ENCODE data around the gene MVP. TPM values are rescaled to one million over a fixed set of nuclear protein-coding genes. Genes with fewer than 3 reads are reported as not detected.

Gene MVP
- total RNA-seq, 1 donor from 2014 or later, result 6.5 TPM

- DNase-seq (ENCODE audit: low spot score, unreplicated experiment), result no peak
- no peaks in the 10 kb centered on the region for H3K36me3 Mint-ChIP-seq (ENCODE audit: insufficient read depth)
- TF ChIP-seq CTCF (IDR thresholded peaks at IDR 0.05; ENCODE audit: unreplicated experiment), result no peak
- no peaks in the 10 kb centered on the region for H3K9me3 Mint-ChIP-seq (ENCODE audit: low read depth)
- peak overlapping the region; percentile 7 for H3K4me3 Mint-ChIP-seq (ENCODE audit: low read depth)
- H3K27me3 Mint-ChIP-seq, result peaks cover 28% of the 10 kb centered on the region
- no peaks in the 10 kb centered on the region for H3K4me1 Mint-ChIP-seq (ENCODE audit: low read depth)
- H3K27ac Mint-ChIP-seq, result no peak overlapping the region
These were observed 55.9 kb downstream of the MVP start for GRCh38 chr16:29876217-29876593.

DNA sequence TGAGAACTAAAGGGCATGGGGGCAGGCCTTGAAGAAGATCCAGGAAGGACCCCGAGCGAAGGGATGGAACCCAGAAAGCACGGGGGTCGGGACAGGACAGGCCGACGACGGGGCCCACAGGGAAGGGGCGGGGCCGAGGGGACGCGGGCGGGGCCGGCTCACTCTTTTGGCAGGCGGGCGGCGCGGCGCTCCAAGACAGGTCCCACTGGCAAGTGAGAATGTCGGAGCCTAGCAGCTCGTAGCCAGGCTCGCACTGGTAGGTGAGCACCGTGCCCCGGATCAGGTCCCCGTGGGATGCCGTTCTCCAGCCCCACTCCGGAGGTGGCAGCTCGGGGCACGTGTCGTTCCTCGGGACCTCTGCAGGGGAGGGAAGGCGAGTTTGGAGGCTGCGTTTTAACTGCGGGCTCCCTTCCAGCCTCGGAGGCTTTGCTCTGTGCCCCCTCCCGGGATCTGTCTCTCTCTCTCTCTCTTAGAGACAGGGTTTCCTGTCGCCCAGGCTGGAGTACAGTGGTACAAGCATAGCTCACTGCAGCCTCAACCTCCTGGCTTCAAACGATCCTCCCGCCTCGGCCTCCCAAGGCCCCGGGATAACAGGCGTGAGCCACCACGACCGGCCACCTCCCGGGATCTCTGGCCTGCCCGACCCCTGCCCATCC is 56.5 kb downstream of the MVP start:
- Mint-ChIP-seq H3K4me3 (ENCODE audit: low read depth) (peak overlapping the region; percentile 7), H3K4me1 (ENCODE audit: low read depth) (no peaks in the 10 kb centered on the region), H3K27me3 (peaks cover 28% of the 10 kb centered on the region), H3K9me3 (ENCODE audit: low read depth) (no peaks in the 10 kb centered on the region), H3K27ac (no peak overlapping the region), H3K36me3 (ENCODE audit: insufficient read depth) (no peaks in the 10 kb centered on the region)
- no peak for TF ChIP-seq CTCF (IDR thresholded peaks at IDR 0.05; ENCODE audit: unreplicated experiment)
- no peak for DNase-seq (ENCODE audit: low spot score, unreplicated experiment)

GRCh38 chr16:29877266-29877961 is 57.2 kb downstream of the MVP start:
- Mint-ChIP-seq H3K4me1 (ENCODE audit: low read depth) (no peaks in the 10 kb centered on the region), H3K27ac (no peak overlapping the region), H3K4me3 (ENCODE audit: low read depth) (no peak overlapping the region), H3K9me3 (ENCODE audit: low read depth) (no peaks in the 10 kb centered on the region), H3K36me3 (ENCODE audit: insufficient read depth) (no peaks in the 10 kb centered on the region), H3K27me3 (peaks cover 28% of the 10 kb centered on the region)
- no peak for DNase-seq (ENCODE audit: low spot score, unreplicated experiment)
- no peak for TF ChIP-seq CTCF (IDR thresholded peaks at IDR 0.05; ENCODE audit: unreplicated experiment)

GRCh38 chr16:29878172-29878571 is 57.9 kb downstream of the MVP start:
- H3K4me1 Mint-ChIP-seq (ENCODE audit: low read depth), result no peaks in the 10 kb centered on the region
- no peak for TF ChIP-seq CTCF (IDR thresholded peaks at IDR 0.05; ENCODE audit: unreplicated experiment)
- no peak for DNase-seq (ENCODE audit: low spot score, unreplicated experiment)
- no peaks in the 10 kb centered on the region for H3K9me3 Mint-ChIP-seq (ENCODE audit: low read depth)
- H3K27me3 Mint-ChIP-seq, result peaks cover 28% of the 10 kb centered on the region
- no peak overlapping the region for H3K4me3 Mint-ChIP-seq (ENCODE audit: low read depth)
- H3K27ac Mint-ChIP-seq, result no peak overlapping the region
- H3K36me3 Mint-ChIP-seq (ENCODE audit: insufficient read depth), result no peaks in the 10 kb centered on the region

GRCh38 chr16:29881050-29881449 is 60.8 kb downstream of the MVP start:
- Mint-ChIP-seq H3K27ac (peak overlapping the region; percentile 20), H3K4me1 (ENCODE audit: low read depth) (no peaks in the 10 kb centered on the region), H3K27me3 (peaks cover 22% of the 10 kb centered on the region), H3K36me3 (ENCODE audit: insufficient read depth) (no peaks in the 10 kb centered on the region), H3K4me3 (ENCODE audit: low read depth) (no peak overlapping the region), H3K9me3 (ENCODE audit: low read depth) (no peaks in the 10 kb centered on the region)
- no peak for DNase-seq (ENCODE audit: low spot score, unreplicated experiment)
- TF ChIP-seq CTCF (IDR thresholded peaks at IDR 0.05; ENCODE audit: unreplicated experiment), result no peak
